Lower leg skin (tissue), 4 donors: ENCODE measurements around the gene ZDHHC1. TPM values are rescaled to one million over a fixed set of nuclear protein-coding genes. Genes with fewer than 3 reads are reported as not detected.
"Not testable (repeated sequence)": the region's sequence is repeated elsewhere in the genome, so short reads cannot be mapped to it uniquely, and the experiment has no call there.

ENCODE experiments used
- DNase-seq, 2 donors: peaks; one replicate each; pipeline ENCODE4 v3.0.0-alpha.2; 2019; ENCODE audit warnings: low spot score in 2 of 2
- H3K4me3 ChIP-seq: fragments of 200-600 bp; sonication (generic); 2 replicates; pipeline ENCODE4 v1.5.1; 2017; ENCODE audit warnings: mild to moderate bottlenecking, low read depth; ENCODE audit not compliant: poor library complexity, severe bottlenecking
- POLR2A ChIP-seq, 2 donors: fragments of 450-650 bp; IDR thresholded peaks; one replicate each; pipeline ENCODE4 v1.6.1; 2016 to 2017; ENCODE audit warnings: antibody characterized with exemption in 2 of 2, mild to moderate bottlenecking in 1 of 2, moderate library complexity in 1 of 2
- WGBS, 2 donors: methylation state at CpG; one replicate each; pipeline ENCODE4 v1.1.5; 2018; 5-methylcytosine and 5-hydroxymethylcytosine counted together
- intact Hi-C: fragments of 100-400 bp; cut with DNase I; formaldehyde crosslinking; loops from one replicate; pipeline ENCODE4 v1.15.0; 2023; ENCODE audit warnings: low total_unique reads
- total RNA-seq, 4 donors: library from RNA; depleted of rRNA; stranded (reverse); fragments of >200 nt; gene quantifications; one replicate each; pipeline ENCODE4 v1.1.0, GENCODE V29; 2016
- TF ChIP-seq, protein P1 (sequence below), 3 donors: fragments of 450-650 bp; IDR thresholded peaks; one replicate each; pipeline ENCODE4 v1.5.1; 2016; ENCODE audit warnings: antibody characterized with exemption in 3 of 3, mild to moderate bottlenecking in 3 of 3, moderate library complexity in 2 of 3

Gene ZDHHC1
- total RNA-seq, 4 donors from 2014 or later = 15.1 to 24.7 (median 21.4) TPM

DNA sequence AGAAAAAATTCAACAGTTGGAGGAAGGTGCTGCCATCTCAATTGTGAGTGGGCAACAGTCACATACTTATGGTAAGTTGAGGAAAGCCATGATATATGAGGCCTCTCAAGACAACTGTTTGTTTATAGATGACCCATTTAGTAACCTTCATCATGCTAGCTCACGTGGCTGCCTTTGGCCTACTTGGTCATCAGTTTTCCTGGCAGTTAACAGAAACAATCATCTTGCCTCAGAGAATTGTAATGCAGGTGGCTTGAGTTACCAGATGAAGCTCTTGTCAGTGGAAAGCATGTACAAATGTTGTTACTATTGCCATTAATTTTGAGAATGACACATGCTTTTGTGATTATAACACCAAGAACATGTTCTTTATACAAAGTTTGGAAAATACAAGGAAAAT, 37.6 kb downstream of the ZDHHC1 start:
- no peak overlapping the region for H3K4me3 ChIP-seq
- WGBS, 2 donors = 73 to 83% methylated on average over 1 of the region's 1 CpG
- intact Hi-C loops = no loop called here
- DNase-seq = no peak
- TF ChIP-seq, protein P1, sequence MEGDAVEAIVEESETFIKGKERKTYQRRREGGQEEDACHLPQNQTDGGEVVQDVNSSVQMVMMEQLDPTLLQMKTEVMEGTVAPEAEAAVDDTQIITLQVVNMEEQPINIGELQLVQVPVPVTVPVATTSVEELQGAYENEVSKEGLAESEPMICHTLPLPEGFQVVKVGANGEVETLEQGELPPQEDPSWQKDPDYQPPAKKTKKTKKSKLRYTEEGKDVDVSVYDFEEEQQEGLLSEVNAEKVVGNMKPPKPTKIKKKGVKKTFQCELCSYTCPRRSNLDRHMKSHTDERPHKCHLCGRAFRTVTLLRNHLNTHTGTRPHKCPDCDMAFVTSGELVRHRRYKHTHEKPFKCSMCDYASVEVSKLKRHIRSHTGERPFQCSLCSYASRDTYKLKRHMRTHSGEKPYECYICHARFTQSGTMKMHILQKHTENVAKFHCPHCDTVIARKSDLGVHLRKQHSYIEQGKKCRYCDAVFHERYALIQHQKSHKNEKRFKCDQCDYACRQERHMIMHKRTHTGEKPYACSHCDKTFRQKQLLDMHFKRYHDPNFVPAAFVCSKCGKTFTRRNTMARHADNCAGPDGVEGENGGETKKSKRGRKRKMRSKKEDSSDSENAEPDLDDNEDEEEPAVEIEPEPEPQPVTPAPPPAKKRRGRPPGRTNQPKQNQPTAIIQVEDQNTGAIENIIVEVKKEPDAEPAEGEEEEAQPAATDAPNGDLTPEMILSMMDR (IDR thresholded peaks at IDR 0.05) = no peak
- no peak for TF ChIP-seq POLR2A (IDR thresholded peaks at IDR 0.05)

DNA sequence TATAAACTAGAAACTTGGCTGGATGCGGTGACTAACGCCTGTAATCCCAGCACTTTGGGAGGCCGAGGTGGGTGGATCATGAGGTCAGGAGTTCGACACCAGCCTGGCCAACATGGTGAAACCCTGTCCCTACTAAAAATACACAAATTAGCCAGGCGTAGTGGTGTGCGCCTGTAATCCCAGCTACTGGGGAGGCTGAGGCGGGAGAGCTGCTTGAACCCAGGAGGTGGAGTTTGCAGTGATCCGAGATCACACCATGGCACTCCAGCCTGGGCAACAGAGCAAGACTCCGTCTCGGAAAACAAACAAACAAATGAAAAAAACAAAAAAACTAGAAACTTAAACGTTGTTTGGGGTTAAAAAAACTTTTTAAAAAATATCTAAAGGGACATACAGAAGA, 40.3 kb downstream of the ZDHHC1 start:
- intact Hi-C loops, H3K4me3 ChIP-seq, DNase-seq: not testable (repeated sequence)
- 90 to 92% methylated on average over 11 of the region's 11 CpGs for WGBS, 2 donors

- no peak overlapping the region for H3K4me3 ChIP-seq
- DNase-seq = no peak
- intact Hi-C loops = no loop called here
- no peak for TF ChIP-seq POLR2A (IDR thresholded peaks at IDR 0.05)
- TF ChIP-seq, protein P1 (IDR thresholded peaks at IDR 0.05) = no peak
Measured at GRCh38 chr16:67372664-67373063, 43.6 kb downstream of the ZDHHC1 start.

- intact Hi-C loops = no loop called here
Measured at GRCh38 chr16:67370661-67371060, 45.6 kb downstream of the ZDHHC1 start.

GRCh38 chr16:67364600-67365235, 51.6 kb downstream of the ZDHHC1 start:
- DNase-seq = no peak
- TF ChIP-seq, protein P1 (IDR thresholded peaks at IDR 0.05) = no peak
- TF ChIP-seq POLR2A (IDR thresholded peaks at IDR 0.05) = no peak
- intact Hi-C loops = no loop called here
- H3K4me3 ChIP-seq = no peak overlapping the region

More at GRCh38 chr16:67370661-67371060, 45.6 kb downstream of the ZDHHC1 start:
- WGBS, 2 donors = 92 to 93% methylated on average over 4 of the region's 4 CpGs
- TF ChIP-seq, protein P1 (IDR thresholded peaks at IDR 0.05) = no peak
- no peak for DNase-seq
- H3K4me3 ChIP-seq = no peak overlapping the region

- WGBS, 2 donors = 83 to 90% methylated on average over 3 of the region's 3 CpGs
- TF ChIP-seq, protein P1 (IDR thresholded peaks at IDR 0.05) = no peak
- no peak for TF ChIP-seq POLR2A (IDR thresholded peaks at IDR 0.05)
- intact Hi-C loops = no loop called here
- H3K4me3 ChIP-seq = no peak overlapping the region
- DNase-seq = no peak
Measured at GRCh38 chr16:67361038-67361437, 55.2 kb downstream of the ZDHHC1 start.

GRCh38 chr16:67359540-67360269, 56.6 kb downstream of the ZDHHC1 start:
- intact Hi-C loops, H3K4me3 ChIP-seq, DNase-seq: not testable (repeated sequence)
- WGBS, 2 donors = 95 to 99% methylated on average over 8 of the region's 8 CpGs
